Caco-2 (cell line): ENCODE measurements around the gene OR13C4. TPM values are rescaled to one million over a fixed set of nuclear protein-coding genes. Genes with fewer than 3 reads are reported as not detected.

Source experiments
- BruUV-seq: library from RNA; stranded (reverse); fragments of 400-500 nt; replicated peaks from 2 replicates; lab custom pipeline; 2021; lab: Mats Ljungman, UMichigan
- CTCF ChIA-PET: fragments of 300-600 bp; sonication (Branson Sonifier 250); formaldehyde crosslinking; loops from one replicate; lab custom pipeline; 2022; ENCODE audit warnings: antibody characterized with exemption; lab: Charles Lee
- POLR2A ChIA-PET: fragments of 300-600 bp; sonication (Branson Sonifier 250); formaldehyde crosslinking; loops from one replicate; lab custom pipeline; 2022; ENCODE audit warnings: antibody characterized with exemption; lab: Charles Lee
- DNase-seq, 2 experiments: peaks; one replicate each; pipeline versions ENCODE4 v3.0.0 to v3.0.0-alpha.2; 2020 to 2022
- H3K27me3 ChIP-seq: replicated peaks from 2 replicates; pipeline ENCODE4 v1.6.0; 2011; ENCODE audit warnings: low read length; ENCODE audit not compliant: control insufficient read depth, insufficient read depth
- H3K36me3 ChIP-seq: 2 replicates; pipeline ENCODE4 v1.5.1; 2011; ENCODE audit warnings: low read length; ENCODE audit not compliant: control insufficient read depth, insufficient read depth
- H3K4me1 ChIP-seq: fragments of 250-450 bp; sonication (Bioruptor Pico); 2 replicates; pipeline ENCODE4 v1.5.1; 2020; ENCODE audit warnings: mild to moderate bottlenecking
- H3K4me3 ChIP-seq: 2 replicates; pipeline ENCODE4 v1.5.1; 2011; ENCODE audit warnings: low read depth, mild to moderate bottlenecking, control low read depth, low read length
- H3K9me3 ChIP-seq: fragments of 250-450 bp; sonication (Bioruptor Pico); 2 replicates; pipeline ENCODE4 v1.5.1; 2020; ENCODE audit warnings: mild to moderate bottlenecking, moderate library complexity
- H3K27ac Mint-ChIP-seq: one replicate; pipeline ENCODE4 v1.8.0; 2022; ENCODE audit warnings: mixed read lengths; ENCODE audit not compliant: unreplicated experiment
- H3K27me3 Mint-ChIP-seq: one replicate; pipeline ENCODE4 v1.8.0; 2022; ENCODE audit warnings: mixed read lengths; ENCODE audit not compliant: insufficient read depth, unreplicated experiment
- H3K36me3 Mint-ChIP-seq: one replicate; pipeline ENCODE4 v1.8.0; 2022; ENCODE audit warnings: mild to moderate bottlenecking, mixed read lengths; ENCODE audit not compliant: insufficient read depth, unreplicated experiment
- H3K4me1 Mint-ChIP-seq: one replicate; pipeline ENCODE4 v1.8.0; 2022; ENCODE audit warnings: low read depth, mixed read lengths; ENCODE audit not compliant: unreplicated experiment
- H3K4me3 Mint-ChIP-seq: one replicate; pipeline ENCODE4 v1.8.0; 2022; ENCODE audit warnings: mild to moderate bottlenecking, moderate library complexity, mixed read lengths; ENCODE audit not compliant: unreplicated experiment
- H3K9me3 Mint-ChIP-seq: one replicate; pipeline ENCODE4 v1.8.0; 2022; ENCODE audit warnings: mixed read lengths; ENCODE audit not compliant: unreplicated experiment
- intact Hi-C: fragments of 100-400 bp; cut with micrococcal nuclease; formaldehyde crosslinking; loops from one replicate; pipeline ENCODE4 v1.10.0; 2022; ENCODE audit not compliant: unreplicated experiment
- total RNA-seq: library from RNA; stranded (reverse); gene quantifications from 2 replicates; pipeline ENCODE4 v1.2.3, GENCODE V29; 2022
- TF ChIP-seq, protein P1 (sequence below), 2 experiments: fragments of 200-600 bp in 1 of 2; IDR thresholded peaks; 1 replicate in 1 of 2; 2 replicates in 1 of 2; pipeline versions ENCODE4 v1.5.1 to v1.8.0; 2011 to 2022; ENCODE audit warnings: antibody characterized with exemption in 1 of 2, control low read depth in 1 of 2, inconsistent platforms in 1 of 2, low read depth in 1 of 2, low read length in 1 of 2, mild to moderate bottlenecking in 1 of 2, moderate library complexity in 1 of 2; ENCODE audit not compliant: insufficient read depth in 1 of 2, severe bottlenecking in 1 of 2, unreplicated experiment in 1 of 2

Gene OR13C4
- total RNA-seq, 1 experiment from 2014 or later = not detected

DNA sequence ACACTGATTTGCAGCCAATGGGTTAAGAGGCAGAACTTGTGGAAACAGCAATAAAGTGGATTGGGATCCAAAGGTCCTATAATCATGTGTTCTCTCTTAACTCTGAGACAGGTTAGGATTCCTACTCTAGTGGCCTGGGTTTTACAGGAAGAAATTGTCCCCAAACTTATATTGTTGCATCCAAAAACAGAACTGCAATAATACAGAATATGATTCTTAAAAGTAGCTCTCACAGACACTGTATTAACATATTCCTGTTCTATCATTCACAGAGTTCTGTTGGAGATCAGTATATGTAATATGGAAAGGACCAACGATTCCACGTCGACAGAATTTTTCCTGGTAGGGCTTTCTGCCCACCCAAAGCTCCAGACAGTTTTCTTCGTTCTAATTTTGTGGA, 41.9 kb upstream of the OR13C4 start, which contains the start of gene OR13C8:
Gene OR13C8, plus strand, starts transcription at position 301 of the 400 bp plus-strand sequence. Its CDS starts 0 bp downstream, at position 301.
- Mint-ChIP-seq H3K9me3 (peaks cover 19% of the 10 kb centered on the region), H3K27ac (no peak within 1 kb of the TSS), H3K4me1 (no peaks in the 10 kb centered on the region), H3K36me3 (no peaks in the 10 kb centered on the region), H3K4me3 (no peak within 1 kb of the TSS), H3K27me3 (no peaks in the 10 kb centered on the region)
- CTCF ChIA-PET = no interaction called here
- Histone ChIP-seq H3K27me3 (no peaks in the 10 kb centered on the region), H3K4me1 (no peaks in the 10 kb centered on the region), H3K36me3 (no peaks in the 10 kb centered on the region), H3K4me3 (no peak within 1 kb of the TSS), H3K9me3 (peaks cover 10% of the 10 kb centered on the region; the same call in 1 of the 2 replicates)
- no peak for DNase-seq
- no TSS peak for BruUV-seq
- TF ChIP-seq, protein P1, sequence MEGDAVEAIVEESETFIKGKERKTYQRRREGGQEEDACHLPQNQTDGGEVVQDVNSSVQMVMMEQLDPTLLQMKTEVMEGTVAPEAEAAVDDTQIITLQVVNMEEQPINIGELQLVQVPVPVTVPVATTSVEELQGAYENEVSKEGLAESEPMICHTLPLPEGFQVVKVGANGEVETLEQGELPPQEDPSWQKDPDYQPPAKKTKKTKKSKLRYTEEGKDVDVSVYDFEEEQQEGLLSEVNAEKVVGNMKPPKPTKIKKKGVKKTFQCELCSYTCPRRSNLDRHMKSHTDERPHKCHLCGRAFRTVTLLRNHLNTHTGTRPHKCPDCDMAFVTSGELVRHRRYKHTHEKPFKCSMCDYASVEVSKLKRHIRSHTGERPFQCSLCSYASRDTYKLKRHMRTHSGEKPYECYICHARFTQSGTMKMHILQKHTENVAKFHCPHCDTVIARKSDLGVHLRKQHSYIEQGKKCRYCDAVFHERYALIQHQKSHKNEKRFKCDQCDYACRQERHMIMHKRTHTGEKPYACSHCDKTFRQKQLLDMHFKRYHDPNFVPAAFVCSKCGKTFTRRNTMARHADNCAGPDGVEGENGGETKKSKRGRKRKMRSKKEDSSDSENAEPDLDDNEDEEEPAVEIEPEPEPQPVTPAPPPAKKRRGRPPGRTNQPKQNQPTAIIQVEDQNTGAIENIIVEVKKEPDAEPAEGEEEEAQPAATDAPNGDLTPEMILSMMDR (IDR thresholded peaks at IDR 0.05; ENCODE audit: insufficient read depth in 1 of 2, low read depth in 1 of 2, low read length in 1 of 2, severe bottlenecking in 1 of 2, unreplicated experiment in 1 of 2) = no peak
- POLR2A ChIA-PET = no interaction called here
- intact Hi-C loops = no loop called here

DNA sequence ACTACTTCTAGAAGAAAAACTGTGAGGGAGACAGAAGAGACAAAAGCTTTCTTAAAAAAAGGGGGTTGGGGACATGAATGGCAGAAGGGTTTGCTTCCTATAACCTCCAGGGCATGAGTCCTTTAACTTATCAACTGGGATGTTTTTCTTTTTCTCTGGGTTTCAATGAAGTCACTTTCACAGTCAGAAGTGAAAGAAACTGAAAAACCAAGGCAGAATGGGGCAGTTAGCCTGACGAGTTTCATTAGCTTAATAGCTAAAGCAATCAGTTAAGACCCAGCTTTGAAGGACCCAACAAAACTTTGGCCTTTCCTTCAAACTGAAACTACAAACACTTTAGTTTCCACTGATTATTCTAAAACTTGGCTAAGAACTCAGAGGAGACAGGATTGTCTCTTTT, 37.3 kb upstream of the OR13C4 start:
- Mint-ChIP-seq H3K9me3 (peaks cover 3% of the 10 kb centered on the region), H3K4me3 (no peak overlapping the region), H3K36me3 (no peaks in the 10 kb centered on the region), H3K27me3 (no peaks in the 10 kb centered on the region), H3K27ac (no peak overlapping the region), H3K4me1 (no peaks in the 10 kb centered on the region)
- ChIA-PET POLR2A (no interaction called here), CTCF (interaction anchor here (0.7 kb wide), 1 partner anchor 17 kb away, joined by 3 read pairs; no protein-coding TSS in a partner anchor)
- no TSS peak for BruUV-seq
- H3K9me3 ChIP-seq = no peaks in the 10 kb centered on the region
- TF ChIP-seq, protein P1 (IDR thresholded peaks at IDR 0.05; ENCODE audit: insufficient read depth in 1 of 2, low read depth in 1 of 2, low read length in 1 of 2, severe bottlenecking in 1 of 2, unreplicated experiment in 1 of 2) = no peak
- intact Hi-C loops = no loop called here
- no peak for DNase-seq
- no peaks in the 10 kb centered on the region for H3K27me3 ChIP-seq
- no peaks in the 10 kb centered on the region for H3K36me3 ChIP-seq
- H3K4me1 ChIP-seq = no peaks in the 10 kb centered on the region
- H3K4me3 ChIP-seq = no peak overlapping the region

GRCh38 chr9:104556830-104557634, 30.0 kb upstream of the OR13C4 start:
- H3K27ac Mint-ChIP-seq = no peak overlapping the region
- TF ChIP-seq, protein P1 (IDR thresholded peaks at IDR 0.05; ENCODE audit: insufficient read depth in 1 of 2, low read depth in 1 of 2, low read length in 1 of 2, severe bottlenecking in 1 of 2, unreplicated experiment in 1 of 2) = no peak
- intact Hi-C loops = no loop called here

More at GRCh38 chr9:104556830-104557634, 30.0 kb upstream of the OR13C4 start:
- no peaks in the 10 kb centered on the region for H3K4me1 Mint-ChIP-seq
- ChIA-PET CTCF (no interaction called here), POLR2A (no interaction called here)
- H3K4me3 Mint-ChIP-seq = no peak overlapping the region
- Histone ChIP-seq H3K4me3 (no peak overlapping the region), H3K36me3 (no peaks in the 10 kb centered on the region), H3K27me3 (no peaks in the 10 kb centered on the region), H3K9me3 (no peaks in the 10 kb centered on the region; the same call in 1 of the 2 replicates), H3K4me1 (no peaks in the 10 kb centered on the region)
- DNase-seq = peak; percentile 2 to 31
- H3K27me3 Mint-ChIP-seq = no peaks in the 10 kb centered on the region
- H3K9me3 Mint-ChIP-seq = peaks cover 16% of the 10 kb centered on the region
- no peaks in the 10 kb centered on the region for H3K36me3 Mint-ChIP-seq
- no TSS peak for BruUV-seq
